Measurements from ENCODE around the gene ABHD16B. TPM values are rescaled to one million over a fixed set of nuclear protein-coding genes. Genes with fewer than 3 reads are reported as not detected.

Gene ABHD16B
- total RNA-seq, 1 donor from 2014 or later, result not detected

- Mint-ChIP-seq H3K4me1 (peaks cover 43% of the 10 kb centered on the region), H3K9me3 (no peaks in the 10 kb centered on the region), H3K27ac (peak overlapping the region; percentile 88), H3K36me3 (peaks cover 5% of the 10 kb centered on the region), H3K4me3 (no peak overlapping the region), H3K27me3 (ENCODE audit: low read depth) (no peaks in the 10 kb centered on the region)
- no peak for DNase-seq (ENCODE audit: low spot score in 2 of 2, unreplicated experiment in 2 of 2)
- no peak for TF ChIP-seq CTCF (IDR thresholded peaks at IDR 0.05; ENCODE audit: unreplicated experiment)
Measured at GRCh38 chr20:63859166-63859699, 2.1 kb upstream of the ABHD16B start.

GRCh38 chr20:63860325-63861051 is 810 bp upstream of the ABHD16B start:
- H3K27ac Mint-ChIP-seq, result no peak overlapping the region
- DNase-seq (ENCODE audit: low spot score in 2 of 2, unreplicated experiment in 2 of 2), result no peak
- no peaks in the 10 kb centered on the region for H3K9me3 Mint-ChIP-seq
- TF ChIP-seq CTCF (IDR thresholded peaks at IDR 0.05; ENCODE audit: unreplicated experiment), result no peak
- H3K27me3 Mint-ChIP-seq (ENCODE audit: low read depth), result no peaks in the 10 kb centered on the region
- peaks cover 5% of the 10 kb centered on the region for H3K36me3 Mint-ChIP-seq
- H3K4me1 Mint-ChIP-seq, result peaks cover 41% of the 10 kb centered on the region
- no peak overlapping the region for H3K4me3 Mint-ChIP-seq

DNA sequence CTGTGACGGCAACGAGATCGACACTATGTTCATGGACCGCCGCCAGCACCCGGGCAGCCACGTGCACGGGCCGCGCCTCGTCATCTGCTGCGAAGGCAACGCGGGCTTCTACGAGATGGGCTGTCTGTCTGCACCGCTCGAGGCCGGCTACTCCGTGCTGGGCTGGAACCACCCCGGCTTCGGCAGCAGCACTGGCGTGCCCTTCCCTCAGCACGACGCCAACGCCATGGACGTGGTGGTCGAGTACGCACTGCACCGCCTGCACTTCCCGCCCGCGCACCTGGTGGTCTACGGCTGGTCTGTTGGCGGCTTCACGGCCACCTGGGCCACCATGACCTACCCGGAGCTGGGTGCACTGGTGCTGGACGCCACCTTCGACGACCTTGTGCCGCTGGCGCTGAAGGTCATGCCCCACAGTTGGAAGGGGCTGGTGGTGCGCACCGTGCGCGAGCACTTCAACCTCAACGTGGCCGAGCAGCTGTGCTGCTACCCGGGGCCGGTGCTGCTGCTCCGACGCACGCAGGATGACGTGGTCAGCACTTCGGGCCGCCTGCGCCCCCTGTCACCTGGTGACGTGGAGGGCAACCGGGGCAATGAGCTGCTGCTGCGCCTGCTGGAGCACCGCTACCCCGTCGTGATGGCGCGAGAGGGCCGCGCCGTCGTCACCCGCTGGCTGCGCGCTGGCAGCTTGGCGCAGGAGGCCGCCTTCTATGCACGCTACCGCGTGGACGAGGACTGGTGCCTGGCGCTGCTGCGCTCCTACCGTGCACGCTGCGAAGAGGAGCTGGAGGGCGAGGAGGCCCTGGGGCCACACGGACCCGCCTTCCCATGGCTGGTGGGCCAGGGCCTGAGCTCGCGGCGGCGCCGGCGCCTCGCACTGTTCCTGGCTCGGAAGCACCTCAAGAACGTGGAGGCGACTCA is 943 bp downstream of the ABHD16B start:
- no peak for DNase-seq (ENCODE audit: low spot score in 2 of 2, unreplicated experiment in 2 of 2)
- Mint-ChIP-seq H3K36me3 (peaks cover 5% of the 10 kb centered on the region), H3K9me3 (no peaks in the 10 kb centered on the region), H3K27ac (no peak overlapping the region), H3K27me3 (ENCODE audit: low read depth) (no peaks in the 10 kb centered on the region), H3K4me1 (peaks cover 42% of the 10 kb centered on the region), H3K4me3 (no peak overlapping the region)
- no peak for TF ChIP-seq CTCF (IDR thresholded peaks at IDR 0.05; ENCODE audit: unreplicated experiment)

DNA sequence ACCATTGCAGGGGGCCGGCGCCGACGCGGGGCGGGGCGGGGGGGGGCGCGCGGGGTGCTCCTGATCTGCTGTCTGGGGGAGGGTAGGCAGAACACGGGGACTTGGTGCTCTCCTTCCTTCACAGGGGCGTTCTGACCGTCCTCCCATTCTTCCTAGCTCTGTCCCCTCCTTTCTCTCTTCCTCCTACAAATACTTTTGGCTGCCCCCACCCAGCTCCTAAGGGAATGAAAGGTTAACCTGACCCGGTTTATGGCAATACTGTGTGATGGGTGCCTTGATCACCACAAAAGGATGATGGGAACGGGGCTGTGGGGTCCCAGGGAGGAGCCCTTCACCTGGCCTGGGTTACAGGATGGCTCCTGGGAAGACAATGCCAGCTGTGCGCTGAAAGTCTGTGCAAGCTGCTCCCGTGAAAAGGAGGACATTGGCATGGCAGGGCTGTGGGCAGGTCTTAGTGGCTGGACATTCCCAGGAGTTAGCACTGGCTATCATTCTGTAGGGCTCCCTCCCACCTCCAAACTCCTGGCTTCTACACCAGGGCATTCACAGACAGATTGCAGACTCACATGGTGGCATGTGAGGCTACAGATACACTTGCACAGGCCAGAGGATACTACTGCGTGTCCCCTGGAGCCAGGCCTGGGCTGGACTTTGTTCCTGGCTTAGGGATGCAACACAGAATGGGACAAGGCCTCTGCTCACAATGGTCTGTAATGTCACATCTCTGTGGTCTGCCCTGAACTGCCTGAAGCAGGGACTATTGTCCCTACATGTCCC is 1.9 kb downstream of the ABHD16B start:
- no peak for TF ChIP-seq CTCF (IDR thresholded peaks at IDR 0.05; ENCODE audit: unreplicated experiment)
- Mint-ChIP-seq H3K27ac (peak overlapping the region; percentile 92), H3K4me3 (peak overlapping the region; percentile 82), H3K36me3 (peaks cover 9% of the 10 kb centered on the region), H3K9me3 (no peaks in the 10 kb centered on the region), H3K27me3 (ENCODE audit: low read depth) (no peaks in the 10 kb centered on the region), H3K4me1 (peaks cover 32% of the 10 kb centered on the region)
- no peak for DNase-seq (ENCODE audit: low spot score in 2 of 2, unreplicated experiment in 2 of 2)
